ENCODE results near the gene ZC2HC1C. TPM values are rescaled to one million over a fixed set of nuclear protein-coding genes. Genes with fewer than 3 reads are reported as not detected.

The ZC2HC1C gene
- total RNA-seq, 4 donors from 2014 or later = 0.26 to 4.7 (median 2.4) TPM; not detected in 1

DNA sequence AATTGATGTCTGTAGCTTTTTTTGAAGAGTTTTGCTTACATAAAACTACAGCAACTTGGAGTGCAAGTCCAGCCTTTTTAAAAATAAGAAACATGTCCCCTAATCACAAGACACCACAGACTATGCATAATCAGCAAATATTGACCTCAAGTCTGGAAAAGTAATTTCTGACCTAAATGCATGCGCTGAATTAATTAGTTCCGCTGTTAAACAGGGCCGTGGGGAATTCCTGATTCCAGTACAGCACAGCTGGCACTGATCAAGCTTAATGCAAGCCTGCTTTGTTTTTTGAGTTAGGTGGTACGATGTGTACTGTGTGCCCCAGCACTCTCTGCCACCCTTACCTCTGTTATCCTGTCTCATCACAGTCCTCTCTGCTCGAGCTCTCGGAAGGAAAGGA, 27.4 kb upstream of the ZC2HC1C start:
- DNase-seq = no peak
- H3K4me1 ChIP-seq = no peaks in the 10 kb centered on the region
- no peaks in the 10 kb centered on the region for H3K9me3 ChIP-seq
- no peak overlapping the region for H3K27ac ChIP-seq
- no peak for TF ChIP-seq POLR2A (IDR thresholded peaks at IDR 0.05)
- TF ChIP-seq, protein P1, sequence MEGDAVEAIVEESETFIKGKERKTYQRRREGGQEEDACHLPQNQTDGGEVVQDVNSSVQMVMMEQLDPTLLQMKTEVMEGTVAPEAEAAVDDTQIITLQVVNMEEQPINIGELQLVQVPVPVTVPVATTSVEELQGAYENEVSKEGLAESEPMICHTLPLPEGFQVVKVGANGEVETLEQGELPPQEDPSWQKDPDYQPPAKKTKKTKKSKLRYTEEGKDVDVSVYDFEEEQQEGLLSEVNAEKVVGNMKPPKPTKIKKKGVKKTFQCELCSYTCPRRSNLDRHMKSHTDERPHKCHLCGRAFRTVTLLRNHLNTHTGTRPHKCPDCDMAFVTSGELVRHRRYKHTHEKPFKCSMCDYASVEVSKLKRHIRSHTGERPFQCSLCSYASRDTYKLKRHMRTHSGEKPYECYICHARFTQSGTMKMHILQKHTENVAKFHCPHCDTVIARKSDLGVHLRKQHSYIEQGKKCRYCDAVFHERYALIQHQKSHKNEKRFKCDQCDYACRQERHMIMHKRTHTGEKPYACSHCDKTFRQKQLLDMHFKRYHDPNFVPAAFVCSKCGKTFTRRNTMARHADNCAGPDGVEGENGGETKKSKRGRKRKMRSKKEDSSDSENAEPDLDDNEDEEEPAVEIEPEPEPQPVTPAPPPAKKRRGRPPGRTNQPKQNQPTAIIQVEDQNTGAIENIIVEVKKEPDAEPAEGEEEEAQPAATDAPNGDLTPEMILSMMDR (IDR thresholded peaks at IDR 0.05) = no peak
- intact Hi-C loops (cut with DNase I; ENCODE audit: low total_unique reads) = no loop called here
- no peaks in the 10 kb centered on the region for H3K27me3 ChIP-seq
- H3K36me3 ChIP-seq = no peaks in the 10 kb centered on the region
- no peak overlapping the region for H3K4me3 ChIP-seq

DNA sequence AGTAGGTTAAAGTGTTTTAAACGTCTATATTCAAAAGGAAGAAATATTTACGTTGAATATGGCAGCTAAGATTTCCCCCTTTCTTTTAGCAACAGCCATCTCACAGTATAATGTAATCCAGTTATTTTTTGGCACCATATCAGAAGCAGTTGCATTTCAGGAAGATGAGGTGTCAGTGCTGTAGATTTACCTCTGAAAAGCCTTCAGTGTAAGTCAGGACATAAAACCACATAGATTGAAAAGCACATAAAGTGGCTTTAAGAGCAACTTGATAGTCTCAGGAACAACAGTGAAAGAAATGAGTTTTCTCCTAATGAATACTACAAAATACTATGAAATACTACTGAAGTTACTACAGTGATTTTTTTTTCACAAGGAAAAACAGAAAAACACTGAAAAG, 25.1 kb upstream of the ZC2HC1C start:
- TF ChIP-seq, protein P1 (IDR thresholded peaks at IDR 0.05) = no peak
- no peak for TF ChIP-seq POLR2A (IDR thresholded peaks at IDR 0.05)
- no peak overlapping the region for H3K4me3 ChIP-seq
- intact Hi-C loops (cut with DNase I; ENCODE audit: low total_unique reads) = no loop called here
- H3K9me3 ChIP-seq = no peaks in the 10 kb centered on the region
- peak overlapping the region in 1 of 2 donors; percentile 10 for H3K27ac ChIP-seq
- no peaks in the 10 kb centered on the region for H3K27me3 ChIP-seq
- no peak for DNase-seq
- H3K4me1 ChIP-seq = no peaks in the 10 kb centered on the region
- no peaks in the 10 kb centered on the region for H3K36me3 ChIP-seq

DNA sequence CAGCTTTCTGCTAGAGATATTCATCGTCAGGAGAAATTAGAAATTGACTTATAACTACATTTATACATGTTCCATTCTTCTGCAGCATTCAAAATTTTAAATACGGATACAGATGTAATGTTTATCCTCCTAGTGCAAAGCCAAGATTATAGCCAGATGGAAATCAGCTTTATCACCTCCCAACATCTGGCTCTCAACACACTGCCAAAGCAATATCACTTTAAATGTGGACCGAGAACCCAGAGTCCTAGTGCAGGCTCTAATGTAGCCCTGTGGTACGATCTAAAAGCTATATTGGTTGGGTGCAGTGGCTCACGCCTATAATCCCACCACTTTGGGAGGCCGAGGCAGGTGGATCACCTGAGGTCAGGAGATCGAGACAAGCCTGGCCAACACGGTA, 24.7 kb upstream of the ZC2HC1C start:
- no peaks in the 10 kb centered on the region for H3K36me3 ChIP-seq
- no peaks in the 10 kb centered on the region for H3K27me3 ChIP-seq
- TF ChIP-seq, protein P1 (IDR thresholded peaks at IDR 0.05) = no peak
- no peak for TF ChIP-seq POLR2A (IDR thresholded peaks at IDR 0.05)
- intact Hi-C loops (cut with DNase I; ENCODE audit: low total_unique reads) = no loop called here
- no peaks in the 10 kb centered on the region for H3K9me3 ChIP-seq
- no peaks in the 10 kb centered on the region for H3K4me1 ChIP-seq
- DNase-seq = no peak
- no peak overlapping the region for H3K4me3 ChIP-seq
- H3K27ac ChIP-seq = peak overlapping the region in 1 of 2 donors; percentile 10

DNA sequence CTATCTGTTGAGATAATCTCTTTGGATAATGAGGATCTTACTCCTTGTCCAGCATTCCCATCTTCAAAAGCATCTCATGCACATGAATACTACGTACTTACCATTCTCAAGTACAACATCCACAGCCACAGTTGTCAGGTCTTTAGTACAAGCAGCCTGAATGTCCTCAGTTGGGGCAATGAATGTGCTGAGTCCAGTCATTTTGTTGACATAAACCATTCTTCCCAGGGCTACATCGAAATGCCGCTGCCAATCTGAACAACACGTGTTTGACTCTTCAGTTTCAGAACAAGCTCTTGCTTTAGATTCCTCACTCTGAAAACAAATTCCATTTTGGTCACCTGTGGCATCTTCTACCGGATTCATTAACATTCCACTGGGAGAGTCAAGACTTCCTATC, 23.2 kb upstream of the ZC2HC1C start:
- no peak overlapping the region for H3K27ac ChIP-seq
- TF ChIP-seq, protein P1 (IDR thresholded peaks at IDR 0.05) = no peak
- no peak for TF ChIP-seq POLR2A (IDR thresholded peaks at IDR 0.05)
- no peaks in the 10 kb centered on the region for H3K36me3 ChIP-seq
- H3K27me3 ChIP-seq = no peaks in the 10 kb centered on the region
- H3K4me3 ChIP-seq = no peak overlapping the region
- H3K9me3 ChIP-seq = no peaks in the 10 kb centered on the region
- DNase-seq = no peak
- intact Hi-C loops (cut with DNase I; ENCODE audit: low total_unique reads) = no loop called here
- no peaks in the 10 kb centered on the region for H3K4me1 ChIP-seq

DNA sequence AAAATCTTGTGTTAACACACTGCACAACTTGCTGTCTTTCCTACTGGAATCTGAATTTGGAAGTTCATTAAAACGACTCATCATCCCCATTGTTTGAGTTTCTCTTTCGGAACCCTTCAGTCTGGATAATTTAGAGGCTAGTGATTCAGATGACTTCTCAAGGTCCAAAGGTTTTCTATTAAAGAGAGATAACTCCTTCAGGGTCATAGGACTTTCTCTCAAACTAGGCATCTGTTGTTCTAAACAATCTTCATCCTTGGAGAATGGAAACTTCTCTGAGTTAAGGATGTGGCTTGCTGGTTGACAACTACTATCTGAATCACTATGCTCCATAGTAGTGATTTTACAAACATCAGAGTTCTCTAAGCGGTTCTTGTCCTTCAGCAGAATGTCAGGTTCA, 22.5 kb upstream of the ZC2HC1C start:
- H3K9me3 ChIP-seq = no peaks in the 10 kb centered on the region
- no peak overlapping the region for H3K27ac ChIP-seq
- H3K4me1 ChIP-seq = no peaks in the 10 kb centered on the region
- H3K36me3 ChIP-seq = no peaks in the 10 kb centered on the region
- no peak for DNase-seq
- TF ChIP-seq, protein P1 (IDR thresholded peaks at IDR 0.05) = no peak
- TF ChIP-seq POLR2A (IDR thresholded peaks at IDR 0.05) = no peak
- no peak overlapping the region for H3K4me3 ChIP-seq
- intact Hi-C loops (cut with DNase I; ENCODE audit: low total_unique reads) = no loop called here
- H3K27me3 ChIP-seq = no peaks in the 10 kb centered on the region

Measured in uterus (tissue), 4 donors.